GM21717 (cell line): Measurements from ENCODE around the gene GYG2.
"Not testable (repeated sequence)": the region's sequence is repeated elsewhere in the genome, so short reads cannot be mapped to it uniquely, and the experiment has no call there.

Experiments
- ATAC-seq: cut with Tn5 transposase; IDR thresholded peaks from one replicate; pipeline ENCODE4 v1.9.1; 2021; ENCODE audit warnings: mild to moderate bottlenecking, moderate library complexity; ENCODE audit not compliant: unreplicated experiment

Gene GYG2

GRCh38 chrX:2867206-2867605, 38.5 kb downstream of the GYG2 start:
- ATAC-seq: no peak

- ATAC-seq: no peak
Measured at GRCh38 chrX:2870650-2871049, 41.9 kb downstream of the GYG2 start.

GRCh38 chrX:2871831-2872230, 43.1 kb downstream of the GYG2 start:
- no peak for ATAC-seq

GRCh38 chrX:2872671-2873277, 44.0 kb downstream of the GYG2 start:
- no peak for ATAC-seq

GRCh38 chrX:2874222-2875135, 45.7 kb downstream of the GYG2 start:
- ATAC-seq: no peak

GRCh38 chrX:2875136-2875481, 46.4 kb downstream of the GYG2 start:
- no peak for ATAC-seq

- ATAC-seq: no peak
Measured at GRCh38 chrX:2875798-2876399, 47.2 kb downstream of the GYG2 start.

- ATAC-seq: no peak
Measured at GRCh38 chrX:2878563-2878962, 49.8 kb downstream of the GYG2 start.

- ATAC-seq: no peak
Measured at GRCh38 chrX:2879670-2880069, 50.9 kb downstream of the GYG2 start.

GRCh38 chrX:2883770-2884169, 55.0 kb downstream of the GYG2 start:
- ATAC-seq: no peak

GRCh38 chrX:2888309-2888708, 59.6 kb downstream of the GYG2 start:
- no peak for ATAC-seq

- no peak for ATAC-seq
Measured at GRCh38 chrX:2889045-2889605, 60.4 kb downstream of the GYG2 start.

- ATAC-seq: not testable (repeated sequence)
Measured at GRCh38 chrX:2889706-2890490, 61.2 kb downstream of the GYG2 start.

GRCh38 chrX:2890536-2891460, 62.1 kb downstream of the GYG2 start:
- not testable (repeated sequence) for ATAC-seq

GRCh38 chrX:2892816-2893215, 64.1 kb downstream of the GYG2 start:
- ATAC-seq: no peak

- ATAC-seq: no peak
Measured at GRCh38 chrX:2894885-2895292, 66.2 kb downstream of the GYG2 start.

GRCh38 chrX:2897311-2897689, 68.6 kb downstream of the GYG2 start:
- ATAC-seq: no peak

- ATAC-seq: not testable (repeated sequence)
Measured at GRCh38 chrX:2897690-2898623, 69.2 kb downstream of the GYG2 start.
